ENCODE data around the gene ZNF827.

- TF ChIP-seq EZH2 (IDR thresholded peaks at IDR 0.05; ENCODE audit: low read length, unreplicated experiment) (no peak), CTCF (conservative IDR thresholded peaks at IDR 0.05; ENCODE audit: low read depth, low read length) (no peak), EZH2phosphoT487 (IDR thresholded peaks at IDR 0.05; ENCODE audit: borderline replicate concordance, low read length) (no peak)
These were observed 154.6 kb downstream of the ZNF827 start for GRCh38 chr4:145784036-145784435.

All from PC-3 (cell line).